Neural cell (in vitro differentiated cells): ENCODE measurements around the gene B4GALT2. TPM values are rescaled to one million over a fixed set of nuclear protein-coding genes. Genes with fewer than 3 reads are reported as not detected.

ENCODE experiments used
- H2AFZ ChIP-seq: fragments of 200-600, 300-800 bp; sonication (generic), shearing (Covaris generic); 2 replicates; pipeline ENCODE4 v1.6.0; 2014; ENCODE audit warnings: low read depth, mild to moderate bottlenecking, antibody characterized with exemption, low read length, moderate library complexity
- H3F3A ChIP-seq: fragments of 200-600 bp; shearing (Covaris generic); 2 replicates; pipeline ENCODE4 v1.6.1; 2016; ENCODE audit warnings: mild to moderate bottlenecking, moderate library complexity, mixed read lengths, antibody characterized with exemption, low read length; ENCODE audit not compliant: insufficient read depth, poor library complexity, severe bottlenecking
- H3K27ac ChIP-seq: fragments of 200-600, 300-800 bp; sonication (generic), shearing (Covaris generic); 2 replicates; pipeline ENCODE4 v1.5.1; 2014; ENCODE audit warnings: mild to moderate bottlenecking, low read length, moderate library complexity
- H3K27me3 ChIP-seq: fragments of 300-800, 200-600 bp; sonication (generic), shearing (Covaris generic); 2 replicates; pipeline ENCODE4 v1.6.0; 2014; ENCODE audit warnings: mild to moderate bottlenecking, low read depth, low read length, moderate library complexity; ENCODE audit not compliant: insufficient read depth
- H3K36me3 ChIP-seq: fragments of 300-800, 200-600 bp; sonication (generic), shearing (Covaris generic); 2 replicates; pipeline ENCODE4 v1.5.1; 2014; ENCODE audit warnings: mild to moderate bottlenecking, antibody characterized with exemption, low read length, moderate library complexity; ENCODE audit not compliant: insufficient read depth
- H3K4me2 ChIP-seq: fragments of 300-800, 200-600 bp; sonication (generic), shearing (Covaris generic); 2 replicates; pipeline ENCODE4 v1.6.0; 2014; ENCODE audit warnings: mild to moderate bottlenecking, low read length
- H3K4me3 ChIP-seq: fragments of 300-800, 200-600 bp; sonication (generic), shearing (Covaris generic); 2 replicates; pipeline ENCODE4 v1.5.1; 2014; ENCODE audit warnings: mild to moderate bottlenecking, low read length, moderate library complexity
- H3K79me2 ChIP-seq: fragments of 200-600 bp; shearing (Covaris generic); replicated peaks from 2 replicates; pipeline ENCODE4 v1.6.0; 2014; ENCODE audit warnings: mild to moderate bottlenecking, low read length, moderate library complexity; ENCODE audit not compliant: insufficient read depth
- H3K9ac ChIP-seq: fragments of 300-800, 200-600 bp; sonication (generic), shearing (Covaris generic); 2 replicates; pipeline ENCODE4 v1.6.1; 2016; ENCODE audit warnings: mild to moderate bottlenecking, low read length, mixed read lengths
- H3K9me2 ChIP-seq: fragments of 200-600 bp; shearing (Covaris generic); 2 replicates; pipeline ENCODE4 v1.6.1; 2016; ENCODE audit warnings: mild to moderate bottlenecking, low read length, mixed read lengths; ENCODE audit not compliant: insufficient read depth
- H3K9me3 ChIP-seq: fragments of 200-600, 300-800 bp; sonication (generic), shearing (Covaris generic); 2 replicates; pipeline ENCODE4 v1.6.1; 2016; ENCODE audit warnings: mild to moderate bottlenecking, mixed run types, low read length, moderate library complexity, mixed read lengths
- H4K20me1 ChIP-seq: fragments of 200-600 bp; shearing (Covaris generic); 2 replicates; pipeline ENCODE4 v1.6.1; 2016; ENCODE audit warnings: mild to moderate bottlenecking, mixed run types; ENCODE audit not compliant: insufficient read depth
- EP300 ChIP-seq: fragments of 450-650 bp; conservative IDR thresholded peaks from 2 replicates; pipeline ENCODE4 v1.6.1; 2014; ENCODE audit warnings: antibody characterized with exemption, mild to moderate bottlenecking, moderate library complexity; ENCODE audit not compliant: poor library complexity, severe bottlenecking
- EZH2 ChIP-seq: fragments of 200-600, 300-800 bp; shearing (Covaris generic), sonication (generic); IDR thresholded peaks from 2 replicates; pipeline ENCODE4 v1.6.1; 2014; ENCODE audit warnings: antibody characterized with exemption, low read length, borderline replicate concordance, mild to moderate bottlenecking; ENCODE audit not compliant: insufficient read depth, poor library complexity, severe bottlenecking
- MXI1 ChIP-seq: fragments of 450-650 bp; conservative IDR thresholded peaks from 2 replicates; pipeline ENCODE4 v1.6.1; 2014; ENCODE audit warnings: antibody characterized with exemption, mild to moderate bottlenecking; ENCODE audit not compliant: poor library complexity, severe bottlenecking
- POLR2AphosphoS5 ChIP-seq: IDR thresholded peaks from 2 replicates; pipeline ENCODE4 v1.6.1; 2012
- RAD21 ChIP-seq: fragments of 450-650 bp; conservative IDR thresholded peaks from 2 replicates; pipeline ENCODE4 v1.6.1; 2014; ENCODE audit warnings: antibody characterized with exemption, mild to moderate bottlenecking, moderate library complexity
- SMC3 ChIP-seq: fragments of 450-650 bp; conservative IDR thresholded peaks from 2 replicates; pipeline ENCODE4 v1.6.1; 2014; ENCODE audit warnings: antibody characterized with exemption, mild to moderate bottlenecking, moderate library complexity; ENCODE audit not compliant: poor library complexity
- TAF1 ChIP-seq: IDR thresholded peaks from 2 replicates; pipeline ENCODE4 v1.6.1; 2012; ENCODE audit warnings: low read depth
- polyA plus RNA-seq: library from polyadenylated mRNA; depleted of rRNA; stranded (reverse); fragments of >200 nt; gene quantifications from 2 replicates; pipeline ENCODE4 v1.2.3, GENCODE V29; 2014
- TF ChIP-seq, protein P1 (sequence below): fragments of 450-650 bp; IDR thresholded peaks from 2 replicates; pipeline ENCODE4 v1.5.1; 2014; ENCODE audit warnings: antibody characterized with exemption, mild to moderate bottlenecking, moderate library complexity; ENCODE audit not compliant: poor library complexity, severe bottlenecking
- TF ChIP-seq, protein P2 (sequence below): IDR thresholded peaks from 2 replicates; pipeline ENCODE4 v1.6.1; 2012; ENCODE audit warnings: borderline replicate concordance

Gene B4GALT2
- polyA plus RNA-seq, 1 donor from 2014 or later = 129 TPM

DNA sequence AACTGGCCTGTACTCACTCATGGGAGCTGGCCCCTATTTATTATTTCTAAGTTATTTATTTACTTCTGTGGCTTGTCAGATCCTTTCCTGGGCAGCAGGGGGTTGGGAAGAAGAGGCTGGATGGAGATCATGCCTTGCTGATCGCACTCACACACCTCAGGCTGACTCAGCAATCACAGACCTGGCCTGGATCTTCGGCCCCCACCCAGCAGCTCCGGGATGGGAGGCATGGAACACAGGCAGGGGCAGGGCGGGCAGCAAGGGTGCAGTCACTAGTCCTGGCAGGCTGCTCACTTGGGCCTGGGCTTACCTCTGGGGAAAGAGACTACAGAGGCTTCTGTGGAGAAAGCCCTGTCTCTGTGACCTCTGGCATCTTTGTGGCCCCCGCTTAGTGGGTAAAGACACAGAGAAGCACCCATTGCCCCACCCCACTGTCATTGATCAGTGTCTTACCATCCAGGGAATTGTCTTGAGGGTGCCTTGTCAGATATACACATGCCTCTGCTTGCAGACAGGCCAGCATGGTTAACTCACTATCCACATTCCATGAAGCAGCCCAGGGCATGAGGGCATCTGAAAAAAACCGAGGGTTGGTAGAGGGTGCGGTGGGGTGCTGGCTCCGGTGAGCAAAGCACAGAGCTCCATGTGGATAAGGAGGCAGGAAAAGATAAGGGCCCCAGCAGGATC lies 41.7 kb upstream of the B4GALT2 start:
- Histone ChIP-seq H3K27ac (no peak overlapping the region), H3K27me3 (peaks cover 34% of the 10 kb centered on the region), H3K36me3 (no peaks in the 10 kb centered on the region), H3K9ac (peak overlapping the region; percentile 41), H3K9me3 (no peaks in the 10 kb centered on the region), H3K9me2 (no peaks in the 10 kb centered on the region), H3K79me2 (no peaks in the 10 kb centered on the region), H2AFZ (no peak overlapping the region), H3K4me3 (no peak overlapping the region), H3F3A (no peaks in the 10 kb centered on the region), H3K4me2 (no peak overlapping the region), H4K20me1 (no peaks in the 10 kb centered on the region)
- TF ChIP-seq, protein P1, sequence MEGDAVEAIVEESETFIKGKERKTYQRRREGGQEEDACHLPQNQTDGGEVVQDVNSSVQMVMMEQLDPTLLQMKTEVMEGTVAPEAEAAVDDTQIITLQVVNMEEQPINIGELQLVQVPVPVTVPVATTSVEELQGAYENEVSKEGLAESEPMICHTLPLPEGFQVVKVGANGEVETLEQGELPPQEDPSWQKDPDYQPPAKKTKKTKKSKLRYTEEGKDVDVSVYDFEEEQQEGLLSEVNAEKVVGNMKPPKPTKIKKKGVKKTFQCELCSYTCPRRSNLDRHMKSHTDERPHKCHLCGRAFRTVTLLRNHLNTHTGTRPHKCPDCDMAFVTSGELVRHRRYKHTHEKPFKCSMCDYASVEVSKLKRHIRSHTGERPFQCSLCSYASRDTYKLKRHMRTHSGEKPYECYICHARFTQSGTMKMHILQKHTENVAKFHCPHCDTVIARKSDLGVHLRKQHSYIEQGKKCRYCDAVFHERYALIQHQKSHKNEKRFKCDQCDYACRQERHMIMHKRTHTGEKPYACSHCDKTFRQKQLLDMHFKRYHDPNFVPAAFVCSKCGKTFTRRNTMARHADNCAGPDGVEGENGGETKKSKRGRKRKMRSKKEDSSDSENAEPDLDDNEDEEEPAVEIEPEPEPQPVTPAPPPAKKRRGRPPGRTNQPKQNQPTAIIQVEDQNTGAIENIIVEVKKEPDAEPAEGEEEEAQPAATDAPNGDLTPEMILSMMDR = no peak
- TF ChIP-seq MXI1 (no peak), POLR2AphosphoS5 (no peak), RAD21 (no peak), EZH2 (no peak), EP300 (no peak), SMC3 (no peak), TAF1 (no peak)
- TF ChIP-seq, protein P2, sequence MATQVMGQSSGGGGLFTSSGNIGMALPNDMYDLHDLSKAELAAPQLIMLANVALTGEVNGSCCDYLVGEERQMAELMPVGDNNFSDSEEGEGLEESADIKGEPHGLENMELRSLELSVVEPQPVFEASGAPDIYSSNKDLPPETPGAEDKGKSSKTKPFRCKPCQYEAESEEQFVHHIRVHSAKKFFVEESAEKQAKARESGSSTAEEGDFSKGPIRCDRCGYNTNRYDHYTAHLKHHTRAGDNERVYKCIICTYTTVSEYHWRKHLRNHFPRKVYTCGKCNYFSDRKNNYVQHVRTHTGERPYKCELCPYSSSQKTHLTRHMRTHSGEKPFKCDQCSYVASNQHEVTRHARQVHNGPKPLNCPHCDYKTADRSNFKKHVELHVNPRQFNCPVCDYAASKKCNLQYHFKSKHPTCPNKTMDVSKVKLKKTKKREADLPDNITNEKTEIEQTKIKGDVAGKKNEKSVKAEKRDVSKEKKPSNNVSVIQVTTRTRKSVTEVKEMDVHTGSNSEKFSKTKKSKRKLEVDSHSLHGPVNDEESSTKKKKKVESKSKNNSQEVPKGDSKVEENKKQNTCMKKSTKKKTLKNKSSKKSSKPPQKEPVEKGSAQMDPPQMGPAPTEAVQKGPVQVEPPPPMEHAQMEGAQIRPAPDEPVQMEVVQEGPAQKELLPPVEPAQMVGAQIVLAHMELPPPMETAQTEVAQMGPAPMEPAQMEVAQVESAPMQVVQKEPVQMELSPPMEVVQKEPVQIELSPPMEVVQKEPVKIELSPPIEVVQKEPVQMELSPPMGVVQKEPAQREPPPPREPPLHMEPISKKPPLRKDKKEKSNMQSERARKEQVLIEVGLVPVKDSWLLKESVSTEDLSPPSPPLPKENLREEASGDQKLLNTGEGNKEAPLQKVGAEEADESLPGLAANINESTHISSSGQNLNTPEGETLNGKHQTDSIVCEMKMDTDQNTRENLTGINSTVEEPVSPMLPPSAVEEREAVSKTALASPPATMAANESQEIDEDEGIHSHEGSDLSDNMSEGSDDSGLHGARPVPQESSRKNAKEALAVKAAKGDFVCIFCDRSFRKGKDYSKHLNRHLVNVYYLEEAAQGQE = no peak

DNA sequence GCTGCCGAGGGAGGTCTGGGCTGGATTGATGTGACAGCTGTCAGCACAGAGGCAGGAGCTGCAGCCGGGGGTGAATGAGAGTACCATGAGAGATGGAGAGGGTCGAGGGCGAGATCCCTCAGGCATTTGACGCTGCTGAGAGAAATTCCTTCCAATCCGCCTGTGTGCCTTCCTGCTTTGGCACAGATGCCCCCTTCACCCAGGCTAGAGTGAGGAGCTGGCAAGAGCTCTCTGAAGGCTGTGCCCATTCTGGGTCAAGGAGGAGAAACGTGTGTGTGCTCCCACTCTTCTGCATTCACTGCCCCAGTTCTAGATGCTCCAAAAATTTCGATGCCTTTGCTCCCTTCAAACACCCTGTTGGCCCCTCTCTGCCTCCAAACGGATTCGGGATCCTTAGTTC lies 40.6 kb upstream of the B4GALT2 start:
- no peak overlapping the region for H3K4me2 ChIP-seq

More for the DNA sequence above, 40.6 kb upstream of the B4GALT2 start:
- no peaks in the 10 kb centered on the region for H3K9me2 ChIP-seq
- no peaks in the 10 kb centered on the region for H3K9me3 ChIP-seq
- H3K27ac ChIP-seq = no peak overlapping the region
- no peak overlapping the region for H2AFZ ChIP-seq
- H3K27me3 ChIP-seq = peaks cover 26% of the 10 kb centered on the region
- H3K9ac ChIP-seq = no peak overlapping the region
- no peaks in the 10 kb centered on the region for H3K36me3 ChIP-seq
- TF ChIP-seq EZH2 = no peak
- TF ChIP-seq RAD21 = no peak
- TF ChIP-seq, protein P2 = no peak
- no peak for TF ChIP-seq SMC3
- no peak for TF ChIP-seq POLR2AphosphoS5
- no peak for TF ChIP-seq EP300
- TF ChIP-seq TAF1 = no peak
- no peaks in the 10 kb centered on the region for H3F3A ChIP-seq
- no peaks in the 10 kb centered on the region for H3K79me2 ChIP-seq
- no peaks in the 10 kb centered on the region for H4K20me1 ChIP-seq
- no peak overlapping the region for H3K4me3 ChIP-seq
